Right forelimb (tissue), 1 donor: ENCODE results near the gene IL2.

Experiments used
- DNase-seq: peaks from one replicate; pipeline ENCODE4 v3.0.0-alpha.2; 2018

IL2 gene

GRCh38 chr4:122456231-122457116, at the start of gene IL2:
Gene IL2 (minus strand): TSS chr4:122456725. CDS start chr4:122456440, 285 bp downstream.
- no peak for DNase-seq

DNA sequence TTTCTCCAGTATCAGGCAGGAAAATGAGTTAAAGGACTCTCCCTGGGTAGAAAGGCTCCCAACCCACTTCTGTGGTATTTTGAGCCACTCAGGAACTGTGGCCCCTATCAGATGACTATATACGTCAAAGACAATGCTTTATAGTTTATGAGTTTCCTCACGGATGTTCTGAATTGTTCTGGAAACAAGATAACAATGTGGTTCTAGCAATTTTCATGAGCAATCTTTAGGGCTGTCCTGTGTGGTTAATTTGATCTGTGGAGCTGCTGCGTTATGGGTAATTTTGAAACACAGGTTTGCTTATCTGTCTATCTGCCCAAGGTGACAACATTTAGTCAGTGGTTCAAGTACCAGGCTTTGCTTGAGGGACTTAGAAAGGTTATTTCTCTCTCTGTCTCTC, 46.7 kb upstream of the IL2 start:
- no peak for DNase-seq

- DNase-seq = no peak
Measured at GRCh38 chr4:122500852-122501501, 44.5 kb upstream of the IL2 start.

- no peak for DNase-seq
Measured at GRCh38 chr4:122489061-122489460, 32.5 kb upstream of the IL2 start.

DNA sequence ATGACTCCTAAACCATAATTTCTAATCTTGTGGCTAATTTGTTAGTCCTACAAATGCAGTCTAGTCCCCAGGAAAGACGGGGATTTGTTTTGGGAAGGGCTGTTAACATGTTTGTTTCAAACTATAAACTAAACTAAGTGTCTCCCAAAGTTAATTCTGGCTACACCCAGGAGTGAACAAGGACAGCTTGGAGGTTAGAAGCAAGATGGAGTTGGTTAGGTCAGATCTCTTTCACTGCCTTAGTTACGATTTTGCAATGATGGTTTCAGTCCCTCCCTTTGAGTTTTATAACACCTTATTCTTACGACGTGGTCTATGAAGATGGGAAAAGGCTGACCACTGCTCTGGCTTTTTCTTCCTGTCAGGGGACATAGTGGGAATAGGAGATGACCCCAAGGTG, 27.0 kb upstream of the IL2 start:
- no peak for DNase-seq

GRCh38 chr4:122481766-122482405, 25.4 kb upstream of the IL2 start:
- DNase-seq = no peak

GRCh38 chr4:122480655-122481487, 24.3 kb upstream of the IL2 start:
- no peak for DNase-seq

GRCh38 chr4:122479935-122480416, 23.5 kb upstream of the IL2 start:
- no peak for DNase-seq

DNA sequence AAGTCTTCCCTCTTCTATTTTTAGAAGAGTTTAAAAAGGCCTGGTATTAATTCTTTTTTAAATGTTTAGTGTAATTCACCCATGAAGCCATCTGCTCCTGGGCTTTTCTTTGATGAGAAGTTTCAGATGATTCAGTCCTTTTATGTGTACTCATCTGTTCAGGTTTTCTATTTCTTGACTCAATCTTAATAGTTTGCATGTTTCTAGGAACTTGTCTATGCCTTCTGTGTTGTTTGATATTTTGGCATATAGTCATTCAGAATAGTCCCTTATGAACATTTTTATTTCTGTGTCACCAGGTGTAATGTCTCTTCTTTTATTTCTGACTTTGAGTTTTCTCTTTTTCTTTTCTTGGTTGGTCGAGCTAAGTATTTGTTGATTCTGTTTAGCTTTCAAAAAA, 20.2 kb upstream of the IL2 start:
- no peak for DNase-seq

DNA sequence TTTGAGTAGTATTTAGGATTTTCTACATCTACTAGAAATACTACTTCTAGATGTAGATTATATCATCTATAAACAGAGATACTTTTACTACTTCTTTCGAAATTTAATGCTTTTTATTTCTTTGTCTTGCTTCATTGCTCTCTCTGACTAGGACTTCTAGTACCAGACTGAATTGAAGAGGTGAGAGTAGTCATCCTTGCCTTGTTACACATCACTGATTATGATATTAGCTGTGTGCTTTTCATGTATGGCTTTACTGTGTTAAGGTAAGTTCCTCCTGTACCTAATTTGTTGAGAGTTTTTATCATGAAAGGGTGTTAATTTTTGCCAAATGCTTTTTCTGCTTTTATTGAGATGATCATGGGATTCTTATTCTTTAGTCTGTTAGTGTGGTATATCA, 19.6 kb upstream of the IL2 start:
- no peak for DNase-seq

- DNase-seq = no peak
Measured at GRCh38 chr4:122475233-122475632, 18.7 kb upstream of the IL2 start.

DNA sequence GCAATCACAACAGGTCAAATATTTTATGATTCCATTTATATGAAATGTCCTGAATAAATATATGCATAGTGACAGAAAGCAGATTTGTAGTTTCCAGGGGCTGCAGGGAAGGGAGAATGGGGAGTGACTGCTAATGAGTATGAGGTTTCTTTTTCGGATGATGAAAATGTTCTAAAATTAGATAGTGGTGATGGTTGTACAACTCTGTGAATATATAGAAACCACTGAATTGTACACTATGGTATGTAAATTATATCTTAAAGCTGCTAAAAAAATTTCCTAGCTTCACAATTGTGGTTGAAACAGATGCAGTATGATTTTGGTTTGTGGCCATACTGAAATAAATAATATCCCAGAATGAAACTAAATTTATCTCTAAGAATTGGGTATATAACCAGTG, 12.9 kb upstream of the IL2 start:
- DNase-seq = no peak

GRCh38 chr4:122458625-122459024, 2.1 kb upstream of the IL2 start:
- no peak for DNase-seq

DNA sequence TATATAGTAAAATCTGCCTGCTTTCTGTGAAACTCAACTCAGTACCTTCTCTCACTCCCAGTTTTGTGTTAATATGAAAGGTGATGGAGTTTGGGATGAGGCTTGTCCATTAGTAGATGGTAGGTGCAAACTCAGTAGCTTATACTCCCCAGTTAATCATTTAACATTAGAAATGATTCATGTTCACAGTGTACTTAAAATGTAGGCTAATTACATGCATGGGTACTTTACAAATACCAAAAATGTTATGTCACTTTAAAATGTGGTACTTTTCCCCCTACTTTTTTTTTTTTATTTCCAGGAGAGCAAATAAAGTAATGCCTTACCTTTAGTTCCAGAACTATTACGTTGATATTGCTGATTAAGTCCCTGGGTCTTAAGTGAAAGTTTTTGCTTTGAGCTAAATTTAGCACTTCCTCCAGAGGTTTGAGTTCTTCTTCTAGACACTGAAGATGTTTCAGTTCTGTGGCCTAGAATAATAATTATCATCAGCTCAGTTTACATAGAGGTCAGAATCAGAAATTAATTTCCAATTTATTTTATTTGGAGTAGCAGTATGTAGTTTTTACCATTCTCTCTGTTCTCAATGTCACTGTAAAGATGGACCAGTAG, 3.0 kb downstream of the IL2 start:
- DNase-seq = no peak

DNA sequence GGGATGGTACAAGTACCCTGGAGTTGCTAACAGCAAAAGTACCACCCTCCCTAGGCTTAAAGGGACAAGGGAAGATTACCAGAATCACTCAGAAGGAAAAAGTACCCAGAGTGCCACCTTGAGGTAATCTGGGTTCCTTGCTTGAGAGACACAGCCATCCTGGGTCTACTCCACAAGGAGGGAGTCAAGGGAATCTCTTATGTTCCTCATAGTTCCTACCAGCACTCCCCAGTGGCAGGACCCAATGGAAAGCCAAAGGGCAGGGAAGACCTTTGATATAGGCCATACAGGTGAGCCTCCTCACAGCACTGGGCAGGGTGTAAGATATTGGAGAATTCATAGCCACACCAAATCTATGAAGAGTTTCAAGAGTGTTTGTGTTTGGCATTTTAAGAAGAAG, 5.7 kb downstream of the IL2 start:
- no peak for DNase-seq

- no peak for DNase-seq
Measured at GRCh38 chr4:122434285-122434684, 22.2 kb downstream of the IL2 start.

DNA sequence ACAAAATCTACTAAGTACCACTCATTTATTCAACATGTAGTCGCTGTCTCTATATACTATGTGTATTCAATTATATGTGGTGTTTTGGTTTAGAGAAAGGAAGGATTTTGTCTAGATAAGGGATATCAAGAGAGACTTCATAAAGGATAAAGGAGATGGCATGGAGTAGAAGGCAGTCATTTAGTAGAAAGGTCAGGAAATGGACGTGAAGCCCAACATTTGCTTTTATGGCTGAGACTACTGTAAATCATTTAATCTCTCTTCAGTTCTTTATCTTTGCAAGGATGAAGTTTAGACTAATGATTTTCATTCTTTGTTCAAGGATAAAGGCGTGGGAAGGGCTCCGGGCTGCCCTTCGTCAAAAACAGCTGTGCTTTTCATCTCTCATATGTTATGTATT, 25.2 kb downstream of the IL2 start:
- no peak for DNase-seq

DNA sequence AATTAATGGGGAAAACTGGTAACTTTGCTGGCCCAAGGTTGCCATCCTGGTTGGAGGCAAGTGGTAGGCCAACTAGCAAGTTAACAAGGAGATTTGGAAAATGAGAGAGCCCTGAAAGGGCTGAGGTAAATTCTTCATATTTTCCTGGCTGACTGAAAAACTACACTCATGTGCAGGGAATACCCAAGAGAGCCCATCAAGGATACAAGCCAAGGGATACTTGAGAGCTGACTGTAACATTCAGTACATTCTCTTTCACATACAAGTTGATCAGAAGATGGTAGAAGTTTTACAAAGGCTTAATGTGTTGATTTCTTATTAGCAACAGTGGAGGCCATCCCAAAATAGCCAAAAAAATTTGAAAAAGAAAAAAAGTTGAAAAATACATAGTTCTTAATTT, 33.3 kb downstream of the IL2 start:
- DNase-seq = no peak

DNA sequence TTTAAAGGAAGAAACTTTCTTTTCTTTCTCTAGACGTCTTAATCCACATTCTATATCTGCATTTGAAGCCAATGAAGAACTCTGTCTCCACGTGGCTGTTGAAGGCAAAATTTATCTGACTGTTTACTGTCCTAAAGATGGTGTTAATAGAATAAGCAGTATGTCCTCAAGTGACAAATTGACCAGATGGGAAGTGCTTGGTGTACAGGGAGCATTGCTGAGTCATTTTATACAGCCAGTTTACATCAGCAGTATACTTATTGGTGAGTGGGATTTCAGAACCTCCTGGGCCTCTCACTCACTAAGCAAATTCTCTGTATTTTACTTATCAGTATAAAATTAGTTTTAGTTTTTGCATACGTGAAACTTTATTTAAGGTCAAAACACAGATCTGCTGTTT, 44.0 kb downstream of the IL2 start:
- DNase-seq = no peak

DNA sequence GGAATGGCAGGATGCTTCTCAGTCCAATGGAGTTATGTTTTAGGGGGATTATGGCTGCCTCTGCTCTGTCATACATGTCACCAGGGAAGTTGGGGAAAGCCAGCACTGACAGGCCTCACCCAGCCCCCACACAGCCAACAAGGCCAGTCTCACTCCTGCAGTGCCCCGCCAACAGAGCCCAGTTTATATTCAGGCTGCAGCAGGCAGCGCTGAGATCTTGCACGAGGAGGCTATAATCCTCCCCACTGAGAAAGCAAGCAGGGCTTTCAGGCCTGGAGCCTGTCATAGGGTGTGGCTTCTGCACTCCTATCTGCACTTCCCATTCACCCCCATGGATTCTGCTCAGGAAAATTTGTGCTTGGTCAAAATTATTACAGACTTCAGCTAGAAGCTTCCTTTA, 52.7 kb downstream of the IL2 start:
- no peak for DNase-seq
